ENCODE results near the gene TAF10. TPM values are rescaled to one million over a fixed set of nuclear protein-coding genes. Genes with fewer than 3 reads are reported as not detected.

The TAF10 gene
- total RNA-seq, 1 donor from 2014 or later = 76.0 TPM

GRCh38 chr11:6653097-6653496 lies 41.1 kb upstream of the TAF10 start:
- H3K9me3 ChIP-seq = no peaks in the 10 kb centered on the region
- no peak overlapping the region for H3K4me3 ChIP-seq
- no peak for DNase-seq (ENCODE audit: low spot score in 2 of 2)
- peak overlapping the region; percentile 40 to 45 for H3K27ac ChIP-seq
- intact Hi-C loops (cut with DNase I) = no loop called here
- H3K27me3 ChIP-seq = no peaks in the 10 kb centered on the region
- TF ChIP-seq CTCF (IDR thresholded peaks at IDR 0.05) = no peak
- H3K36me3 ChIP-seq = no peaks in the 10 kb centered on the region
- peaks cover 0 to 14% of the 10 kb centered on the region in 2 donors for H3K4me1 ChIP-seq

GRCh38 chr11:6652182-6652581 lies 40.2 kb upstream of the TAF10 start:
- no peak for DNase-seq (ENCODE audit: low spot score in 2 of 2)
- no peak for TF ChIP-seq CTCF (IDR thresholded peaks at IDR 0.05)
- intact Hi-C loops (cut with DNase I) = no loop called here

GRCh38 chr11:6650980-6651379 lies 39.0 kb upstream of the TAF10 start:
- TF ChIP-seq CTCF (IDR thresholded peaks at IDR 0.05) = no peak
- H3K27me3 ChIP-seq = no peaks in the 10 kb centered on the region
- H3K4me1 ChIP-seq = peaks cover 13 to 23% of the 10 kb centered on the region in 2 donors
- no peak overlapping the region for H3K4me3 ChIP-seq
- H3K9me3 ChIP-seq = no peaks in the 10 kb centered on the region
- peak overlapping the region in 1 of 2 donors; percentile 7 for H3K27ac ChIP-seq
- no peaks in the 10 kb centered on the region for H3K36me3 ChIP-seq
- intact Hi-C loops (cut with DNase I) = no loop called here
- DNase-seq (ENCODE audit: low spot score in 2 of 2) = no peak

More at GRCh38 chr11:6652182-6652581, 40.2 kb upstream of the TAF10 start:
- Histone ChIP-seq H3K27ac (peak overlapping the region; percentile 8 to 40), H3K4me3 (no peak overlapping the region), H3K27me3 (no peaks in the 10 kb centered on the region), H3K9me3 (no peaks in the 10 kb centered on the region), H3K4me1 (peaks cover 2 to 20% of the 10 kb centered on the region in 2 donors), H3K36me3 (no peaks in the 10 kb centered on the region)

- H3K27ac ChIP-seq = peak overlapping the region in 1 of 2 donors; percentile 82
- no peak for DNase-seq (ENCODE audit: low spot score in 2 of 2)
Measured at GRCh38 chr11:6650104-6650503, 38.1 kb upstream of the TAF10 start.

GRCh38 chr11:6648501-6648900 lies 36.5 kb upstream of the TAF10 start:
- H3K4me1 ChIP-seq = peaks cover 14 to 26% of the 10 kb centered on the region in 2 donors
- peak in 1 of 2 donors; percentile 54 for DNase-seq (ENCODE audit: low spot score in 2 of 2)

More at GRCh38 chr11:6650104-6650503, 38.1 kb upstream of the TAF10 start:
- no peak for TF ChIP-seq CTCF (IDR thresholded peaks at IDR 0.05)
- no peaks in the 10 kb centered on the region for H3K9me3 ChIP-seq
- intact Hi-C loops (cut with DNase I) = no loop called here
- H3K27me3 ChIP-seq = no peaks in the 10 kb centered on the region
- H3K4me3 ChIP-seq = no peak overlapping the region
- H3K4me1 ChIP-seq = peaks cover 14 to 29% of the 10 kb centered on the region in 2 donors
- H3K36me3 ChIP-seq = no peaks in the 10 kb centered on the region

More at GRCh38 chr11:6648501-6648900, 36.5 kb upstream of the TAF10 start:
- H3K27ac ChIP-seq = peak overlapping the region; percentile 78 to 82
- H3K36me3 ChIP-seq = no peaks in the 10 kb centered on the region
- TF ChIP-seq CTCF (IDR thresholded peaks at IDR 0.05) = no peak
- no peaks in the 10 kb centered on the region for H3K27me3 ChIP-seq
- intact Hi-C loops (cut with DNase I) = no loop called here
- H3K4me3 ChIP-seq = no peak overlapping the region
- H3K9me3 ChIP-seq = no peaks in the 10 kb centered on the region
